Keratinocyte (primary cell): ENCODE measurements around the gene AIG1. TPM values are rescaled to one million over a fixed set of nuclear protein-coding genes. Genes with fewer than 3 reads are reported as not detected.

ENCODE experiments used
- DNase-seq: peaks from one replicate; pipeline ENCODE4 v3.0.0-alpha.2; 2011; ENCODE audit warnings: low read depth, missing footprints, low spot score
- FAIRE-seq: peaks from 2 replicates; lab custom pipeline; 2011; peaks lifted over from hg19 to GRCh38; lab: Jason Lieb, UNC
- H2AFZ ChIP-seq: 2 replicates; pipeline ENCODE4 v1.6.0; 2012; ENCODE audit warnings: low read length, control low read depth, inconsistent platforms; ENCODE audit not compliant: control insufficient read depth
- H3K27ac ChIP-seq: 2 replicates; pipeline ENCODE4 v1.5.1; 2011; ENCODE audit warnings: low read length; ENCODE audit not compliant: control insufficient read depth, insufficient read depth
- H3K27me3 ChIP-seq: 3 replicates; pipeline ENCODE4 v1.6.0; 2011; ENCODE audit warnings: low read length; ENCODE audit not compliant: control insufficient read depth, insufficient read depth; ENCODE audit errors: extremely low read depth
- H3K36me3 ChIP-seq, 2 experiments: 2 replicates in 1 of 2; 3 replicates in 1 of 2; pipeline ENCODE4 v1.5.1; 2011; ENCODE audit warnings: low read length in 2 of 2, mild to moderate bottlenecking in 1 of 2; ENCODE audit not compliant: control insufficient read depth in 2 of 2, insufficient read depth in 2 of 2; ENCODE audit errors: extremely low read depth in 1 of 2
- H3K4me1 ChIP-seq: 3 replicates; pipeline ENCODE4 v1.5.1; 2011; ENCODE audit warnings: low read length; ENCODE audit not compliant: control insufficient read depth, insufficient read depth; ENCODE audit errors: extremely low read depth
- H3K4me2 ChIP-seq: 3 replicates; pipeline ENCODE4 v1.6.0; 2011; ENCODE audit warnings: low read depth, low read length; ENCODE audit not compliant: control insufficient read depth, insufficient read depth; ENCODE audit errors: extremely low read depth
- H3K4me3 ChIP-seq, 3 experiments: fragments of 200-600 bp in 1 of 3; sonication (generic) in 1 of 3; 2 replicates in 2 of 3; 3 replicates in 1 of 3; pipeline ENCODE4 v1.5.1; 2011 to 2016; ENCODE audit warnings: low read length in 3 of 3, mild to moderate bottlenecking in 3 of 3, control low read depth in 2 of 3, inconsistent platforms in 1 of 3, low read depth in 1 of 3, mixed read lengths in 1 of 3, mixed run types in 1 of 3, moderate library complexity in 1 of 3; ENCODE audit not compliant: control insufficient read depth in 2 of 3, insufficient read depth in 2 of 3; ENCODE audit errors: extremely low read depth in 1 of 3
- H3K79me2 ChIP-seq: 2 replicates; pipeline ENCODE4 v1.6.0; 2012; ENCODE audit warnings: low read length; ENCODE audit not compliant: control insufficient read depth, insufficient read depth
- H3K9ac ChIP-seq: 3 replicates; pipeline ENCODE4 v1.6.0; 2011; ENCODE audit warnings: low read length; ENCODE audit not compliant: control insufficient read depth, insufficient read depth; ENCODE audit errors: extremely low read depth
- H3K9me1 ChIP-seq: 3 replicates; pipeline ENCODE4 v1.6.0; 2011; ENCODE audit warnings: low read length; ENCODE audit not compliant: control insufficient read depth, insufficient read depth; ENCODE audit errors: extremely low read depth
- H3K9me3 ChIP-seq: 2 replicates; pipeline ENCODE4 v1.5.1; 2012; ENCODE audit warnings: low read depth, low read length; ENCODE audit not compliant: control insufficient read depth
- H4K20me1 ChIP-seq: 3 replicates; pipeline ENCODE4 v1.6.0; 2011; ENCODE audit warnings: low read length; ENCODE audit not compliant: control insufficient read depth, insufficient read depth; ENCODE audit errors: extremely low read depth
- EZH2 ChIP-seq: IDR thresholded peaks from one replicate; pipeline ENCODE4 v1.6.1; 2012; ENCODE audit warnings: inconsistent platforms, mild to moderate bottlenecking, low read length, moderate library complexity
- dilution Hi-C: fragments of 300-500 bp; cut with MboI; formaldehyde crosslinking; loops from one replicate; pipeline ENCODE4 v1.7.0; 2020; ENCODE audit warnings: low sequenced_read_pairs; ENCODE audit not compliant: extremely low pct_ligation_motif_present
- polyA plus RNA-seq, 5 experiments: library from polyadenylated mRNA; depleted of rRNA in 3 of 5; stranded (reverse) in 3 of 5; stranded (forward) in 1 of 5; unstranded in 1 of 5; fragments of >200 nt; gene quantifications; 1 replicate in 1 of 5; 2 replicates in 3 of 5; 3 replicates in 1 of 5; pipeline versions ENCODE4 v1.2.1 to v1.2.3, GENCODE V29; 2011 to 2012; ENCODE audit warnings: missing spikeins in 2 of 5, low read depth in 1 of 5, low replicate concordance in 1 of 5
- TF ChIP-seq, protein P1 (sequence below), 3 experiments: IDR thresholded peaks in 1 of 3; conservative IDR thresholded peaks in 1 of 3; optimal IDR thresholded peaks in 1 of 3; 2 replicates in 2 of 3; 3 replicates in 1 of 3; pipeline versions ENCODE3 to v1.5.1; 2011; ENCODE audit warnings: low read length in 3 of 3, mild to moderate bottlenecking in 3 of 3, moderate library complexity in 2 of 3, control low read depth in 1 of 3, inconsistent platforms in 1 of 3; ENCODE audit not compliant: insufficient read depth in 2 of 3; ENCODE audit errors: extremely low read depth in 1 of 3

Gene AIG1
- polyA plus RNA-seq, 1 donor (not counting 4 experiments of a cell fraction or from before 2014, with no cell fraction given): 77.1 TPM

DNA sequence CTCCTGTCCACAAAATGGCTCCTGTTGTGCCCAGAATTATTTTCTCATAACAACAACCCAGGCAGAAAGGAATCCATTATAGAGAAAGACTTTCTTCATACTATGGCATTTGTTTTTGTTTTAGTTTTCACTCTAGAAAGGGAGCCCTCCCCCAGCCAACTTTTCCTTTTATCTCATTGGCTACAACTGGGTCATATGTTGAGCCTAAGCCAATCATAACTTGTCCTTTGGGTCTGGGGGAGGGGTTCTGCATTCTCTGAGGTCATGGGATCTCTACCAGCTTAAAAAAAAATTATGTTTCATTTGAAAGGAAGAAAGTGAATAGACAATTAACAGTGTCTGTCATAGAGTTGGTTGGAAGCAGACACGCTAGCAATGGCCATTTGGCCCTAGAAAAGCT is 177.6 kb downstream of the AIG1 start:
- Histone ChIP-seq H3K79me2 (no peaks in the 10 kb centered on the region), H3K4me1 (no peaks in the 10 kb centered on the region), H3K9ac (no peak overlapping the region), H4K20me1 (no peaks in the 10 kb centered on the region), H3K9me3 (no peaks in the 10 kb centered on the region), H3K4me2 (no peak overlapping the region), H3K4me3 (no peak overlapping the region), H2AFZ (no peak overlapping the region), H3K27ac (no peak overlapping the region), H3K9me1 (no peaks in the 10 kb centered on the region), H3K27me3 (no peaks in the 10 kb centered on the region), H3K36me3 (no peaks in the 10 kb centered on the region)
- FAIRE-seq (no peak), DNase-seq (no peak)
- TF ChIP-seq, protein P1, sequence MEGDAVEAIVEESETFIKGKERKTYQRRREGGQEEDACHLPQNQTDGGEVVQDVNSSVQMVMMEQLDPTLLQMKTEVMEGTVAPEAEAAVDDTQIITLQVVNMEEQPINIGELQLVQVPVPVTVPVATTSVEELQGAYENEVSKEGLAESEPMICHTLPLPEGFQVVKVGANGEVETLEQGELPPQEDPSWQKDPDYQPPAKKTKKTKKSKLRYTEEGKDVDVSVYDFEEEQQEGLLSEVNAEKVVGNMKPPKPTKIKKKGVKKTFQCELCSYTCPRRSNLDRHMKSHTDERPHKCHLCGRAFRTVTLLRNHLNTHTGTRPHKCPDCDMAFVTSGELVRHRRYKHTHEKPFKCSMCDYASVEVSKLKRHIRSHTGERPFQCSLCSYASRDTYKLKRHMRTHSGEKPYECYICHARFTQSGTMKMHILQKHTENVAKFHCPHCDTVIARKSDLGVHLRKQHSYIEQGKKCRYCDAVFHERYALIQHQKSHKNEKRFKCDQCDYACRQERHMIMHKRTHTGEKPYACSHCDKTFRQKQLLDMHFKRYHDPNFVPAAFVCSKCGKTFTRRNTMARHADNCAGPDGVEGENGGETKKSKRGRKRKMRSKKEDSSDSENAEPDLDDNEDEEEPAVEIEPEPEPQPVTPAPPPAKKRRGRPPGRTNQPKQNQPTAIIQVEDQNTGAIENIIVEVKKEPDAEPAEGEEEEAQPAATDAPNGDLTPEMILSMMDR (optimal IDR thresholded peaks at IDR 0.05 in 1 of 3, IDR thresholded peaks at IDR 0.05 in 1 of 3, conservative IDR thresholded peaks at IDR 0.05 in 1 of 3; ENCODE audit: extremely low read depth in 1 of 3, insufficient read depth in 2 of 3, low read length in 3 of 3): no peak
- TF ChIP-seq EZH2: no peak
- dilution Hi-C loops: no loop called here

DNA sequence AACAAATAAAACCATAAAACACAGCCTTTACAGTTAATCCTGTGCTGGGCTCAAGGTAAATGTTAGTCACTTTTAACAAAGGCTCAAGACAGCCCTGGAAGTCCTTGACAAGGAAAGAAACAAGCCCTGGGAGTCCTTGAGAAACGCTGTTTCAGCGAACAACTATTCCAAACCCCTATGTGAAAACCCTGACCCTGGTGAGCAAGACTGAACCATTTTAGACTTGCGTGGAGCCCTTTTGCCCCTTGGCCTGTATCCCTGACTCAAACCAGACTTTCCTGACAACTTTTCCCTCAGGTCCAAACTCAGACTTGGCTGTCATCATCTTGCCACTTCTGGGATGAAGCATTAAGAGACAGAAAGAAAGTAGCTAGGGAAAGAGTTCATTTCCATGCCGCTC is 180.4 kb downstream of the AIG1 start:
- no peaks in the 10 kb centered on the region for H3K9me1 ChIP-seq
- TF ChIP-seq, protein P1 (optimal IDR thresholded peaks at IDR 0.05 in 1 of 3, IDR thresholded peaks at IDR 0.05 in 1 of 3, conservative IDR thresholded peaks at IDR 0.05 in 1 of 3; ENCODE audit: extremely low read depth in 1 of 3, insufficient read depth in 2 of 3, low read length in 3 of 3): no peak
- no peak for TF ChIP-seq EZH2
- H3K9ac ChIP-seq: no peak overlapping the region
- no peak overlapping the region for H3K4me3 ChIP-seq
- no peak overlapping the region for H3K27ac ChIP-seq
- no peaks in the 10 kb centered on the region for H3K36me3 ChIP-seq
- no peaks in the 10 kb centered on the region for H3K4me1 ChIP-seq
- H3K79me2 ChIP-seq: no peaks in the 10 kb centered on the region
- dilution Hi-C loops: no loop called here
- H2AFZ ChIP-seq: no peak overlapping the region
- no peak for FAIRE-seq
- no peak overlapping the region for H3K4me2 ChIP-seq
- no peaks in the 10 kb centered on the region for H4K20me1 ChIP-seq
- H3K27me3 ChIP-seq: no peaks in the 10 kb centered on the region
- H3K9me3 ChIP-seq: no peaks in the 10 kb centered on the region
- DNase-seq: no peak
